Ureter (tissue), 1 donor: ENCODE measurements around the gene CIDEC. TPM values are rescaled to one million over a fixed set of nuclear protein-coding genes. Genes with fewer than 3 reads are reported as not detected.

Experiments used
- total RNA-seq: library from RNA; stranded (reverse); gene quantifications from one replicate; pipeline ENCODE4 v1.2.4, GENCODE V29; 2023
- donor health status: DM: yes; HTN: yes; CAD: no.

CIDEC gene
- total RNA-seq, 1 donor from 2014 or later = 1.1 TPM

Other genes starting within 250 kb of the CIDEC start
- 31.7 TPM for gene MTMR14, start 230.7 kb downstream of the CIDEC start, total RNA-seq
- gene CPNE9, start 176.4 kb downstream of the CIDEC start, total RNA-seq = 0.29 TPM
- gene BRPF1, start 148.5 kb downstream of the CIDEC start, total RNA-seq = 18.6 TPM
- gene OGG1, start 130.3 kb downstream of the CIDEC start, total RNA-seq = 25.3 TPM
- 24.3 TPM for gene CAMK1, start 110.3 kb downstream of the CIDEC start, total RNA-seq
- gene TADA3, start 87.8 kb downstream of the CIDEC start, total RNA-seq = 54.6 TPM
- gene ARPC4, start 87.2 kb downstream of the CIDEC start, total RNA-seq = 166 TPM
- 98.3 TPM for gene TTLL3, start 70.0 kb downstream of the CIDEC start, total RNA-seq
- 33.9 TPM for gene RPUSD3, start 36.2 kb downstream of the CIDEC start, total RNA-seq
- gene JAGN1, start 10.4 kb upstream of the CIDEC start, total RNA-seq = 26.6 TPM
- 11.9 TPM for gene IL17RE, start 22.6 kb upstream of the CIDEC start, total RNA-seq
- gene IL17RC, start 36.8 kb upstream of the CIDEC start, total RNA-seq = 34.0 TPM
- 37.0 TPM for gene CRELD1, start 53.6 kb upstream of the CIDEC start, total RNA-seq
- 3.5 TPM for gene PRRT3, start 72.2 kb upstream of the CIDEC start, total RNA-seq
- gene EMC3, start 106.6 kb upstream of the CIDEC start, total RNA-seq = 63.1 TPM
- gene FANCD2, start 146.2 kb upstream of the CIDEC start, total RNA-seq = 7.9 TPM
- gene FANCD2OS, start 228.0 kb upstream of the CIDEC start, total RNA-seq = not detected
- gene BRK1, start 235.4 kb upstream of the CIDEC start, total RNA-seq = 158 TPM